NCI-H2171 treated with DMSO at 0.1 percent for 48 hours (cell line): ENCODE data around the gene SORL1-AS1.

Experiments used
- DNase-seq: peaks from one replicate; lab custom pipeline; 2025; lab: John Stamatoyannopoulos, UW

Gene SORL1-AS1

GRCh38 chr11:121391914-121392313 is 60.9 kb downstream of the SORL1-AS1 start:
- no peak for DNase-seq

- peak; percentile 52 for DNase-seq
Observed at GRCh38 chr11:121389651-121390050, 63.1 kb downstream of the SORL1-AS1 start.
